HepG2 (cell line): ENCODE results near the gene ARHGAP5. TPM values are rescaled to one million over a fixed set of nuclear protein-coding genes. Genes with fewer than 3 reads are reported as not detected.

Experiments used
- AFF4 ChIP-seq: sonication (generic); formaldehyde crosslinking; IDR thresholded peaks from 2 replicates; pipeline ENCODE4 v1.4.0; 2020; ENCODE audit warnings: missing genetic modification reagents
- DMTF1 ChIP-seq: sonication (generic); formaldehyde crosslinking; IDR thresholded peaks from 2 replicates; pipeline ENCODE4 v1.4.0; 2020; ENCODE audit warnings: mild to moderate bottlenecking, missing genetic modification reagents
- ISL2 ChIP-seq: sonication (generic); formaldehyde crosslinking; IDR thresholded peaks from 2 replicates; pipeline ENCODE4 v1.5.0; 2020; ENCODE audit warnings: missing genetic modification reagents
- PHF21A ChIP-seq: sonication (generic); formaldehyde crosslinking; IDR thresholded peaks from 2 replicates; pipeline ENCODE4 v1.5.0; 2020; ENCODE audit warnings: mild to moderate bottlenecking, missing genetic modification reagents
- PRMT3 ChIP-seq: sonication (generic); formaldehyde crosslinking; IDR thresholded peaks from 2 replicates; pipeline ENCODE4 v1.8.1; 2022; ENCODE audit warnings: low read depth, mild to moderate bottlenecking, moderate library complexity, missing genetic modification reagents, borderline replicate concordance
- RORA ChIP-seq: sonication (generic); formaldehyde crosslinking; IDR thresholded peaks from 2 replicates; pipeline ENCODE4 v1.5.0; 2020; ENCODE audit warnings: mild to moderate bottlenecking, missing genetic modification reagents, moderate library complexity
- STAT6 ChIP-seq: sonication (generic); formaldehyde crosslinking; IDR thresholded peaks from 2 replicates; pipeline ENCODE4 v1.4.0; 2020; ENCODE audit warnings: missing genetic modification reagents, mild to moderate bottlenecking, borderline replicate concordance
- THAP8 ChIP-seq: sonication (generic); formaldehyde crosslinking; IDR thresholded peaks from 2 replicates; pipeline ENCODE4 v1.5.1; 2020; ENCODE audit warnings: missing genetic modification reagents, mild to moderate bottlenecking, borderline replicate concordance
- UBTF ChIP-seq: sonication (generic); formaldehyde crosslinking; IDR thresholded peaks from 2 replicates; pipeline ENCODE4 v1.4.0; 2020; ENCODE audit warnings: mild to moderate bottlenecking, missing genetic modification reagents
- ZC3H4 ChIP-seq: sonication (generic); formaldehyde crosslinking; IDR thresholded peaks from 2 replicates; pipeline ENCODE4 v1.4.0; 2020; ENCODE audit warnings: missing genetic modification reagents, borderline replicate concordance
- ZNF296 ChIP-seq: sonication (generic); formaldehyde crosslinking; conservative IDR thresholded peaks from 2 replicates; pipeline ENCODE4 v1.5.0; 2020; ENCODE audit warnings: mild to moderate bottlenecking, missing genetic modification reagents
- ZNF441 ChIP-seq: sonication (generic); formaldehyde crosslinking; IDR thresholded peaks from 2 replicates; pipeline ENCODE4 v1.7.0; 2021; ENCODE audit warnings: missing genetic modification reagents, borderline replicate concordance
- ZNF557 ChIP-seq: sonication (generic); formaldehyde crosslinking; IDR thresholded peaks from 2 replicates; pipeline ENCODE4 v1.4.0; 2020; ENCODE audit warnings: missing genetic modification reagents
- ZNF740 ChIP-seq: sonication (generic); formaldehyde crosslinking; IDR thresholded peaks from 2 replicates; pipeline ENCODE4 v1.4.0; 2020; ENCODE audit warnings: missing genetic modification reagents
- ZNF75D ChIP-seq: sonication (generic); formaldehyde crosslinking; IDR thresholded peaks from 2 replicates; pipeline ENCODE4 v1.8.1; 2023; ENCODE audit warnings: missing genetic modification reagents, mild to moderate bottlenecking, borderline replicate concordance
- polyA plus RNA-seq, 8 experiments: library from polyadenylated mRNA; depleted of rRNA in 3 of 8; stranded (reverse) in 7 of 8; unstranded in 1 of 8; fragments of >200 nt; fragmentation: Illumina TruSeq in 4 of 8; extraction: Trizol in 4 of 8; gene quantifications; 2 replicates each; pipeline versions ENCODE4 v1.2.1 to v1.2.3, GENCODE V29; 2011 to 2016; ENCODE audit warnings: low read depth in 4 of 8, missing spikeins in 1 of 8, mixed read lengths in 1 of 8; ENCODE audit not compliant: insufficient read depth in 1 of 8
- total RNA-seq, 5 experiments: library from RNA; depleted of rRNA; stranded (reverse); fragments of >200 nt; fragmentation: Illumina TruSeq; extraction: Trizol; gene quantifications; 2 replicates each; pipeline ENCODE4 v1.2.3, GENCODE V29; 2016; ENCODE audit warnings: low read depth in 1 of 5

ARHGAP5 gene
- total and polyA plus RNA-seq, 2 of the 13 experiments (the other 11 are each of a cell fraction or from before 2014, with no cell fraction given) = 33.7 to 144 TPM

- no peak; the same call in 1 of the 2 replicates for TF ChIP-seq AFF4 (CRISPR knock-in tag)
- TF ChIP-seq PHF21A (CRISPR knock-in tag) = peak; percentile 98
- peak; percentile 66; the same call in 1 of the 2 replicates for TF ChIP-seq PRMT3
- TF ChIP-seq ZNF441 (CRISPR knock-in tag) = no peak; the same call in 1 of the 2 replicates
- 0 out of 2 replicates have a peak, but pooled peaks have one; percentile 36 for TF ChIP-seq ZNF740 (CRISPR knock-in tag)
- TF ChIP-seq ZNF557 (CRISPR knock-in tag) = peak; percentile 84; the same call in 1 of the 2 replicates
- peak; percentile 92 for TF ChIP-seq UBTF
- TF ChIP-seq ZC3H4 (CRISPR knock-in tag) = peak; percentile 88
- TF ChIP-seq ISL2 (CRISPR knock-in tag) = peak; percentile 75
- peak; percentile 99 for TF ChIP-seq THAP8 (CRISPR knock-in tag)
- no peak; the same call in 1 of the 2 replicates for TF ChIP-seq RORA (CRISPR knock-in tag)
- no peak for TF ChIP-seq ZNF296 (CRISPR knock-in tag)
- peak; percentile 94; the same call in 1 of the 2 replicates for TF ChIP-seq STAT6 (CRISPR knock-in tag)
- TF ChIP-seq DMTF1 (CRISPR knock-in tag) = peak; percentile 90; the same call in 1 of the 2 replicates
- peak; percentile 20; the same call in 1 of the 2 replicates for TF ChIP-seq ZNF75D (CRISPR knock-in tag)
Measured at GRCh38 chr14:32201193-32201815, 124.2 kb downstream of the ARHGAP5 start (continued).
